Lung (tissue), 12 donors: ENCODE results near the gene DOK7. TPM values are rescaled to one million over a fixed set of nuclear protein-coding genes. Genes with fewer than 3 reads are reported as not detected.

Experiments used
- ATAC-seq: fragments of 200-7000 bp; cut with Tn5 transposase; one replicate; pipeline ENCODE4 v1.9.1; 2020; ENCODE audit warnings: moderate number of reproducible peaks; ENCODE audit not compliant: insufficient read depth, low FRiP score
- DNase-seq, 3 donors: peaks; one replicate each; pipeline ENCODE4 v3.0.0-alpha.2; 2013 to 2017
- H3K27ac ChIP-seq, 2 donors: one replicate each; pipeline ENCODE4 v1.5.1; 2013; ENCODE audit warnings: mild to moderate bottlenecking in 2 of 2, moderate library complexity in 2 of 2, control low read depth in 1 of 2, inconsistent platforms in 1 of 2, low read depth in 1 of 2, low read length in 1 of 2
- H3K27me3 ChIP-seq, 3 donors: one replicate each; pipeline ENCODE4 v1.5.1; 2013; ENCODE audit warnings: low read length in 2 of 3; ENCODE audit not compliant: control insufficient read depth in 3 of 3, insufficient read depth in 3 of 3
- H3K36me3 ChIP-seq, 4 donors: one replicate each; pipeline ENCODE4 v1.5.1; 2013; ENCODE audit warnings: low read length in 4 of 4, mild to moderate bottlenecking in 1 of 4, moderate library complexity in 1 of 4; ENCODE audit not compliant: control insufficient read depth in 4 of 4, insufficient read depth in 4 of 4
- H3K4me1 ChIP-seq, 5 donors: one replicate each; pipeline ENCODE4 v1.5.1; 2013; ENCODE audit warnings: low read length in 5 of 5, mild to moderate bottlenecking in 2 of 5, moderate library complexity in 1 of 5; ENCODE audit not compliant: control insufficient read depth in 5 of 5, insufficient read depth in 5 of 5
- H3K4me3 ChIP-seq: one replicate; pipeline ENCODE4 v1.5.1; 2013; ENCODE audit warnings: mild to moderate bottlenecking, control low read depth, moderate library complexity
- H3K9ac ChIP-seq, 2 donors: one replicate each; pipeline ENCODE4 v1.5.1; 2013; ENCODE audit warnings: low read length in 2 of 2, control low read depth in 1 of 2; ENCODE audit not compliant: insufficient read depth in 1 of 2
- H3K9me3 ChIP-seq, 4 donors: one replicate each; pipeline ENCODE4 v1.5.1; 2013; ENCODE audit warnings: low read length in 3 of 4, mild to moderate bottlenecking in 1 of 4, moderate library complexity in 1 of 4; ENCODE audit not compliant: control insufficient read depth in 4 of 4, insufficient read depth in 3 of 4
- CTCF ChIP-seq: IDR thresholded peaks from 2 replicates; pipeline ENCODE4 v1.5.1; 2012; ENCODE audit warnings: mild to moderate bottlenecking; ENCODE audit errors: control extremely low read depth, extremely low read depth
- WGBS, 2 donors: extraction: QIAGEN DNeasy Blood & Tissue Kit; methylation state at CpG; one replicate each; pipeline ENCODE4 v1.1.7; 2013; 5-methylcytosine and 5-hydroxymethylcytosine counted together
- polyA plus RNA-seq, 2 donors: library from polyadenylated mRNA; stranded (reverse); fragments of 200-250 nt; gene quantifications; one replicate each; pipeline ENCODE4 v1.2.1, GENCODE V29; 2013
- total RNA-seq, 2 donors: library from RNA; depleted of rRNA in 1 of 2; stranded (reverse); fragments of >200 nt in 1 of 2; gene quantifications; one replicate each; pipeline ENCODE4 v1.2.1, GENCODE V29; 2014 to 2021
- donor health status: control.
- donor health status: control.
- donor health status: Bipolar disorder and iron deficiency.
- donor health status: healthy.
- donor health status: DM: yes; HTN: yes; CAD: no.

The DOK7 gene
- total and polyA plus RNA-seq, 4 donors, result 0.53 to 2.7 (median 1.4) TPM

- peaks cover 0 to 44% (median 23%) of the 10 kb centered on the region in 4 donors for H3K36me3 ChIP-seq
- ATAC-seq, result no peak
- no peak overlapping the region for H3K27ac ChIP-seq
- peaks cover 0 to 13% (median 0%) of the 10 kb centered on the region in 5 donors for H3K4me1 ChIP-seq
- H3K9me3 ChIP-seq, result peaks cover 0 to 2% (median 0%) of the 10 kb centered on the region in 4 donors
- H3K9ac ChIP-seq, result no peak overlapping the region
- 95% methylated on average over 21 of the region's 21 CpGs for WGBS, 2 donors
- H3K4me3 ChIP-seq, result no peak overlapping the region
- H3K27me3 ChIP-seq, result no peaks in the 10 kb centered on the region
- no peak for TF ChIP-seq CTCF
- peak in 1 of 3 donors; percentile 3 for DNase-seq
These were observed 45.7 kb upstream of the DOK7 start for GRCh38 chr4:3417448-3417847.

- TF ChIP-seq CTCF, result no peak
- Histone ChIP-seq H3K27me3 (no peaks in the 10 kb centered on the region), H3K9ac (no peak overlapping the region), H3K4me1 (peaks cover 0 to 13% (median 0%) of the 10 kb centered on the region in 5 donors), H3K9me3 (peaks cover 0 to 2% (median 0%) of the 10 kb centered on the region in 4 donors), H3K36me3 (peaks cover 0 to 50% (median 25%) of the 10 kb centered on the region in 4 donors), H3K27ac (no peak overlapping the region), H3K4me3 (no peak overlapping the region)
- WGBS, 2 donors, result 84 to 88% methylated on average over 22 of the region's 22 CpGs
- no peak for DNase-seq
- ATAC-seq, result no peak
These were observed 44.9 kb upstream of the DOK7 start for GRCh38 chr4:3418029-3418762.

DNA sequence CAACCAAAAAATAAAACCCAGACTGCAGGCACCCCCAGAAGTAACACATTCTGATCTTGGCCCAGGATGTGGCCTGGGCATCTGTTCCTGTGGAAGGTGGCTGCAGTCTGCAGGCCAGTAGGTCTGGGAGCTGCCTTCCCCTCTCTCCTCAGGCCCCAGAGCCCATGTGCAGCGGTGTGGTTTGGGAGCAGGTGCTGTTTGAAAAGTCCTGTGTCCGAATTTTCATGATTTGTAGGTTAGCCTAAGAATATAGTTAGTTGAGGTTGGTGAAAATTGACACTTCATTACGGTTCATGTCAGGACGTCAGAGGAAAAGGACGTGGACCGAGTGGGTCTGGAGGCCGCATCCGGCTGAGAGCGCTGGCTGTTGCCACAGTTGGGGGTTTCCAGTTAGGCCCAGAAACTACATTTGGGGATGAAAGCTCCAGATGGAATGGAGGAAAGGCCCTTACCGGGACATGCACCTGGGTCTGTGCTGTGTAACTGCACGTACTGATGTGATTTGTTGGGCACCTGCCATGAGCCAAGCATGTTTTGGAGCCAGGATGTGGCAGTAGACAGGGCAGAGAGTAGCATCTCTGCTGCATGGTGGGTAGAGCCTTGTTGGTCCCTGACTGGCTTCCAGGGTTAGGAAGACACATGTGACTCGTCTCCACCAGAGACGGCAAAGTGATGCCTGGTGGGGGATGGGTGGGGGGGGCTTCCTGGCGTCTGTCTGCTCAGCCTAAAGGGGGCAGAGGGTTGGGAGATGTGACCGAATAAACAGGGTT lies 43.1 kb upstream of the DOK7 start:
- TF ChIP-seq CTCF, result no peak
- WGBS, 2 donors, result 89 to 90% methylated on average over 15 of the region's 15 CpGs
- peaks cover 0 to 2% (median 0%) of the 10 kb centered on the region in 4 donors for H3K9me3 ChIP-seq
- peaks cover 0 to 61% (median 37%) of the 10 kb centered on the region in 4 donors for H3K36me3 ChIP-seq
- no peak for ATAC-seq
- no peak overlapping the region for H3K4me3 ChIP-seq
- H3K27me3 ChIP-seq, result no peaks in the 10 kb centered on the region
- H3K4me1 ChIP-seq, result no peaks in the 10 kb centered on the region
- H3K9ac ChIP-seq, result no peak overlapping the region
- DNase-seq, result no peak
- H3K27ac ChIP-seq, result no peak overlapping the region
